Measurements from ENCODE around the gene NPIPA3.
"Not testable (repeated sequence)": the region's sequence is repeated elsewhere in the genome, so short reads cannot be mapped to it uniquely, and the experiment has no call there.

DNA sequence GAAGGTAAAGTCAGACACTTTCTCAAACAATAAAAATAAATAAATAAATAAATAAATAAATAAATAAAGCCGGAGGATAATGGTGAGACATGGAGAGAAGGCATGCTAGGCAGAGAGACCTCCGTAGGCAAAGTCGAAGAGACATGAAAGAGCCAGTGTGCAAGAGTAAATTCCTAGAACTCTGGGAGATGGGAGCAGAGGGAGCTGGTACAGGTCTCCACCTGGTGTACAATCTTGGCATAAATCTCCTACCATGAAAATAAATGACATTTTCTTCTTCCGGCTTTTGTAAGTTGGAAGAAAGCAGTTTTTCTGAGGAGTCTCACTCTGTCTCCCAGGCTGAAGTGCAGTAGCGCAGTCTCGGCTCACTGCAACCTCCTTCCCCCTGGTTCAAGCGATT lies 1.4 kb upstream of the NPIPA3 start:
- TF ChIP-seq, protein P1, sequence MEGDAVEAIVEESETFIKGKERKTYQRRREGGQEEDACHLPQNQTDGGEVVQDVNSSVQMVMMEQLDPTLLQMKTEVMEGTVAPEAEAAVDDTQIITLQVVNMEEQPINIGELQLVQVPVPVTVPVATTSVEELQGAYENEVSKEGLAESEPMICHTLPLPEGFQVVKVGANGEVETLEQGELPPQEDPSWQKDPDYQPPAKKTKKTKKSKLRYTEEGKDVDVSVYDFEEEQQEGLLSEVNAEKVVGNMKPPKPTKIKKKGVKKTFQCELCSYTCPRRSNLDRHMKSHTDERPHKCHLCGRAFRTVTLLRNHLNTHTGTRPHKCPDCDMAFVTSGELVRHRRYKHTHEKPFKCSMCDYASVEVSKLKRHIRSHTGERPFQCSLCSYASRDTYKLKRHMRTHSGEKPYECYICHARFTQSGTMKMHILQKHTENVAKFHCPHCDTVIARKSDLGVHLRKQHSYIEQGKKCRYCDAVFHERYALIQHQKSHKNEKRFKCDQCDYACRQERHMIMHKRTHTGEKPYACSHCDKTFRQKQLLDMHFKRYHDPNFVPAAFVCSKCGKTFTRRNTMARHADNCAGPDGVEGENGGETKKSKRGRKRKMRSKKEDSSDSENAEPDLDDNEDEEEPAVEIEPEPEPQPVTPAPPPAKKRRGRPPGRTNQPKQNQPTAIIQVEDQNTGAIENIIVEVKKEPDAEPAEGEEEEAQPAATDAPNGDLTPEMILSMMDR (optimal IDR thresholded peaks at IDR 0.05 in 1 of 3, IDR thresholded peaks at IDR 0.05 in 1 of 3, conservative IDR thresholded peaks at IDR 0.05 in 1 of 3; ENCODE audit: extremely low read depth in 1 of 3, insufficient read depth in 2 of 3, low read length in 3 of 3) = not testable (repeated sequence)
- not testable (repeated sequence) for TF ChIP-seq EZH2 (IDR thresholded peaks at IDR 0.05; ENCODE audit: low read length)

All from keratinocyte (primary cell).